GM18909 (cell line): ENCODE measurements around the gene SUMF1.

ENCODE experiments used
- ATAC-seq: cut with Tn5 transposase; IDR thresholded peaks from one replicate; pipeline ENCODE4 v1.9.1; 2021; ENCODE audit warnings: mild to moderate bottlenecking; ENCODE audit not compliant: unreplicated experiment, poor library complexity

SUMF1 gene

DNA sequence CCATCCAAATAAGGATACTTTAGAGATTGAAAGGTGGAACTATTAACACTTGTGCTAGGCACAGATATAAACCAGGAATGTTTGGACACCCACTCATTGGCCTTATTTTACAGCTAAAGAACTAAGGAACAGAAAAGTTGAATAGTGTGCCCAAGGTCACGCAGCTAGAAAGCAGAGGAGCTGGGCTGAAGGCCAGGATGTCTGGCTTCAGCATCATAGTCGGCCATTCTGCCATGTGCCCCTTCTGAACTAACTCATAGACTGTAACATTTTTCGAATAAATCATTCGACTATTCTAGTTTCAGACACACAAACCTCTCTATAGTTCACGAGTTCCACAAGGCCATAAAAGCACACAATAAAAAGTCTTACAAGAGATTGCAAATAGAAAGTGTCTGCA, 71.1 kb downstream of the SUMF1 start:
- ATAC-seq = no peak

- ATAC-seq = no peak
These were observed 71.6 kb downstream of the SUMF1 start for GRCh38 chr3:4395448-4395847.

DNA sequence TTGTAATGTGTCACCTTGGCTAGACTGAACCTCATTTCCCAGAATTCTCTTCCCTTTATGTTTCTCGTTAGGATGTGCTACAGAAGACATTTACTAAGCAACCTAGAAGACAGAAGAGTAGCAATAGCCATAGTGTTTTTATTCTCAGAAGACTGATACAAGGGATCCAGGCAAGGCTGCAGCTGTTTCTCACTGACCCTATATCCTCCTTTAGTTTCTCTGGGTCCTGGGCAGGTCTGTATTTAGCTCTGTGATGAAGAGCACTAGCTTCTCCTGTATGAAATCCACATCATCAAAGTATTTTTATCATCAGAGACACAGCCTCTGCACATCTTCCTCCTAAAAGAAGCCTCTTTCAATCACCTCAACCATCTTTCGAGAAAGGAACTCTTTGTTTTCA, 72.5 kb downstream of the SUMF1 start:
- ATAC-seq = no peak

- ATAC-seq = no peak
These were observed 73.0 kb downstream of the SUMF1 start for GRCh38 chr3:4394048-4394447.

- ATAC-seq = no peak
These were observed 74.1 kb downstream of the SUMF1 start for GRCh38 chr3:4392992-4393391.

DNA sequence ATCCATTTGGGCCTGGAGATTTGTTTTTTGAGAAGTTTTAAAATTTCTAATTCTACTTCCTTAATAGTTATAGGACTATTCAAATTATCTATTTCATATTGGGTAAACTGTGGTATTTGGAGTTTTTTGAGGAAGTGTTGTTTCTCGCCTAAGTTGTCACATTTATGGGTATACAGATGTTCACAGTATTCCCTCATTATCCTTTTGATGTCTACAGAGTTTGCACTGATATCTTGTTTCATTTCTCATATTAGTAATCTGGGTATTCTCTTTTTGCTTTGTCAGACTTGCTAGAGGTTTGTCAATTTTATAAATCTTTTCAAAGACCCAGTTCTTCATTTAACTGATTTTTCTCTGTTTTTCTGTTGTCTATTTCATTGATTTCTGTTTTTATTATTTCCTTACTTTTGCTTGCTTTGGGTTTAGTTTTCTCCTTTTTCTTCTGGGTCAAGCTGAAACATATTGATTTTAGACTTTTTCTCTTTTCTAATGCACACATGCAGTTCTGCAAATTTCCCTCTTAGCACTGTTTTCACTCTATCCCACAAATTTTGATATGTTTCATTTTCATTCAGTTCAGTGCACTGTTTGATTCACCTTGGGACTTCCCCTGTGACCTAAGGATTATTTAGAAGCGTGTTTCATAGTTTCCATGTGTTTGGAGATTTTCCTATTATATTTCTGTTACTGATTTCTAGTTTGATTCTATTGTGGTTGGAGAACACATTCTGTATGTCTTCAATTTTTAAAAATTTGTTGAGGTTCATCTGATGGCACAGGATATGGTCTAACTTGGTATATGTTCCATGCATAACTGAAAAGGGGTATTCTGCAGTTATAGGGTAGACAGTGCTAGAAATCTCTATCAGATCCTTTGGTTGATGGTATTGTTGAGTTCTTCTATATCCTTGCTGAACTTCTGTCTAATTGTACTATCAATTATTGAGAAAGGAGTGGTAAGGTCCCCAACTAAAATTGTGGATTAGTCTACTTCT, 79.6 kb downstream of the SUMF1 start:
- no peak for ATAC-seq

- ATAC-seq = no peak
These were observed 81.9 kb downstream of the SUMF1 start for GRCh38 chr3:4385201-4385600.

GRCh38 chr3:4380013-4380412, 87.1 kb downstream of the SUMF1 start:
- no peak for ATAC-seq

DNA sequence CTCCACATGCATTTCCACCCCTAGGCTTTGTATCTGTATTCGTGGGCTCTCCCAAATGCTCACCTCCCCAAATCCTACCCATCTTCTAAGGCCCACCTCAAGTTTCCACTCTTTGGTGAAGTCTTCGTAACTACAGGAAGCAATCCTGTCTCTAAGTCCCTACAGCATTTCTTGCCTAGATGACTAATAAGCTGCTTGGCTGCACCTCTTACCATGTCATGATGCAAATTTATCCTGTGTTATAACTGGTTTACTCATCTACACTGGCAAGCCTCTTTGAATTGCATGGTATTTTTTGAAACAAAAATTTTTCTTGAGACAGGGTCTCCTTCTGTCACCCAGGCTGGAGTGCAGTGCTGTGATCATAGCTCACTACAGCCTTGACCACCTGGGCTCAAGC, 90.6 kb downstream of the SUMF1 start:
- ATAC-seq = no peak

DNA sequence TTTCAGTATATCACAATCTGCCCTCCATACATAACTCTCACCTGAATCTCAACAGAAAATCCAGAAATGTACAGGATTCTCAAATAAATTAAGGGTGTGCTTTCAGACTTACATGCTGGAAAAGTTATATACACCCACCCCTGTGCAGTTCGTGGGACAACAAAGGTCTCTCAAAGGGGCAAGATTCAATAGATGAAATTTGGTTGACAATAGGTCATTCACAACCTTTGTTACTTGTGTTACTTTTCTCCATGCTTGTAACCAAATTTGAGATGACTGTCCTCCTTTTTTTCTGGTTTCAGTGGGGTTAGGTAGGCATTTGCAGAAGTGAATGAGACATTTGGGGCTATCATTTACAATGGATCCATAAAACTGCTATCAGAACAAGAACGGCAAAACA, 91.2 kb downstream of the SUMF1 start:
- no peak for ATAC-seq

GRCh38 chr3:4373669-4374068, 93.4 kb downstream of the SUMF1 start:
- ATAC-seq = no peak

DNA sequence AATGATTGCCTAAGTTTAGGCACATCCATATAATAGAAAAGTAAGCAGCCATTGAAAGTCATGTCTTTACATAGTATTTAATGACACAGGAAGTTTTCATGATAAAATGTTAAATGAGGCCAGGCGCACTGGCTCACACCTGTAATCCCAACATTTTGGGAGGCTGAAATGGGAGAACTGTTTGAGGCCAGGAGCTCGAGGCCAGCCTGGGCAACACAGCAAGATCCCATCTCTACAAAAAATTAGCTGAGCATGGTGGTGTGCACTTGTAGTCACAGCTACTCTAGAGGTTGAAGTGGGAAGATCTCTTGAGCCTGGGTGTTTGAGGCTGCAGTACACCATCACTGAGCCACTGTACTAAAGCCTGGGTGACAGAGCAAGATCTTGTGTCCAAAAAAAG, 104.5 kb downstream of the SUMF1 start:
- no peak for ATAC-seq

GRCh38 chr3:4360817-4361216, 106.3 kb downstream of the SUMF1 start:
- no peak for ATAC-seq

GRCh38 chr3:4359805-4360502, 107.1 kb downstream of the SUMF1 start:
- ATAC-seq = no peak

DNA sequence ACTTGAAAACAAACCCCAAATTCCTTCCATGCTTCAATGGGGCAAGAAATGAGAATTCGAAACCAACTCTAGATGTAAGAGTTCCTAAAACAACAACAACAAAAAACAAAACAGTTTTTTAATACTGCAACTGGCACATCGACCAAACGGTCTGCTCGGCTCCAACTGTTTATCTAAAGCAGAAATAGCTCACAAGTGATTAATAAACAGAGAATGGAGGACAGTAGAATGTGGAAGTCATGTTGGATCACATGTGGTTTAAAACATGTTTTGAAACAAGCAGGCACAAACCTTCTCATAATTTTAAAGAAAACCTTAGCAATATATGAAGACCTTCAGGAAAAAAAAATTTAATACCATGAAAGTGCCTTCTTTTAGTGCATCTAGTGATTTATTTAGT, 108.8 kb downstream of the SUMF1 start:
- ATAC-seq = no peak

- ATAC-seq = no peak
These were observed 110.3 kb downstream of the SUMF1 start for GRCh38 chr3:4356546-4357410.

- no peak for ATAC-seq
These were observed 110.9 kb downstream of the SUMF1 start for GRCh38 chr3:4356220-4356540.

DNA sequence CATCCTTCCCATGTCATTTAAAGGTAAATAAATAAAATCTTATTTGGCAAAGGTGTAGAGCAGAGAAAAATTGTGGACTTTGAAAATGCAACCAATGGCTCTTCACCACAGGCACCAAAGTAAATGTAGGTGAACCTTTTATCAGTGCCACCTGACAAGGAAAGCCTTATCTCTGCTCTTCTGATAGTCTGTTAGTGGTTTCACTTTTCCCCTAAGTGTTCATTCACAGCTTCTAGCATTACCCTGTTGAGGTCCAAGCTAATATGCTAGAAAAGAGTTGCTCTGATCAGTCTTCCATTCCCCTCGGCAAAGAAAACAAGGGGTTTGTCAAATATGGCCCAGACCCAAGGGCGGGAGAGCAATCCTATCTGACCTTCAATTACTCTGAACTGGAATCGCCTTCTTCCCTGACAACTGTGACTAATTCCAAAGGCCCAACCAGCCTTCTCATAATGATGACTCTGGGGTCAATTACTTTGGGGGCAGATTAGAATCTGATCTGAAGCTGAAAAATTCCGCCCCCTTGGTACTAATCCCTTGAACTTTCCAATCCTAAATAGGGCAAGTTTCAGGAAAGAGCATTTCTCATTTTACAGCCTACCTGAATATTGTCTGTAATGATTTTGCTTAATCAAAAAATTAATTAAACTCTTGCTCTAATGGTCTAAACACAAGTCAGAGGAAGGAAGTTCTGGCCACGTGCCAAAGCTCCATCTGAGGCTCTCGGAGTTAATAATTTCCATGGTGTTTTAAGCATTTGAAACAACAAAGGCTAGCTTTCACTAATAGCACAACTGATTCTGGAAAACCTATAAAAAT, 111.5 kb downstream of the SUMF1 start:
- ATAC-seq = no peak

- no peak for ATAC-seq
These were observed 115.2 kb downstream of the SUMF1 start for GRCh38 chr3:4351872-4352271.
